ENCODE measurements around the gene PRDX5. TPM values are rescaled to one million over a fixed set of nuclear protein-coding genes. Genes with fewer than 3 reads are reported as not detected.

Gene PRDX5
- total RNA-seq, 1 experiment from 2014 or later: 228 TPM

- Histone ChIP-seq H4K91ac (ENCODE audit: insufficient read length, low read depth, low read length) (no peak overlapping the region), H2BK120ac (ENCODE audit: low read depth, low read length, poor library complexity, severe bottlenecking) (no peak overlapping the region), H3K27ac (ENCODE audit: insufficient read length, low read depth, low read length) (no peak overlapping the region), H4K5ac (ENCODE audit: insufficient read length, low read depth, low read length) (no peak overlapping the region), H2BK12ac (ENCODE audit: insufficient read length, low read depth, low read length) (no peak overlapping the region), H3K27me3 (ENCODE audit: insufficient read depth, low read length) (no peaks in the 10 kb centered on the region), H3K9me3 (ENCODE audit: control insufficient read depth, low read depth, low read length) (no peaks in the 10 kb centered on the region), H2BK20ac (ENCODE audit: low read depth, low read length, poor library complexity, severe bottlenecking) (no peak overlapping the region), H2AK5ac (ENCODE audit: insufficient read length, low read length) (no peak overlapping the region), H3T11ph (ENCODE audit: low read length) (no peak overlapping the region), H4K8ac (replicated peaks; ENCODE audit: insufficient read length, low read depth, low read length) (no peak overlapping the region), H2BK5ac (ENCODE audit: insufficient read length, low read length) (no peak overlapping the region), H3K56ac (ENCODE audit: insufficient read length, low read depth, low read length) (no peak overlapping the region), H3K4me2 (ENCODE audit: insufficient read depth, insufficient read length, low read length) (peak overlapping the region; percentile 65), H2AFZ (ENCODE audit: low read length) (no peak overlapping the region), H3K9ac (ENCODE audit: extremely low read depth, insufficient read length, low read length) (no peak overlapping the region), H3K14ac (ENCODE audit: insufficient read depth, low read length) (peak overlapping the region; percentile 10; the same call in 1 of the 2 replicates), H3K4ac (ENCODE audit: low read depth, low read length) (no peak overlapping the region), H3K18ac (ENCODE audit: insufficient read length, low read depth, low read length) (no peak overlapping the region), H3K4me1 (ENCODE audit: insufficient read depth, low read length) (no peaks in the 10 kb centered on the region), H3K79me2 (ENCODE audit: insufficient read depth, low read length) (no peaks in the 10 kb centered on the region), H4K20me1 (ENCODE audit: control insufficient read depth, insufficient read depth, insufficient read length) (peaks cover 2% of the 10 kb centered on the region), H2BK15ac (ENCODE audit: low read depth, low read length) (no peak overlapping the region), H3K79me1 (ENCODE audit: insufficient read depth, low read depth, low read length, poor library complexity, severe bottlenecking) (no peaks in the 10 kb centered on the region), H3K23ac (ENCODE audit: insufficient read length, low read depth, low read length) (no peak overlapping the region), H3K23me2 (ENCODE audit: insufficient read length, low read depth, low read length, poor library complexity, severe bottlenecking) (peaks cover 3% of the 10 kb centered on the region)
- H3K27ac Mint-ChIP-seq: peak overlapping the region; percentile 59 to 96 (median 59); a peak in 5 of 7 replicates
- H3K36me3 Mint-ChIP-seq (ENCODE audit: insufficient read depth in 1 of 3, low read depth in 3 of 3): peaks cover 25 to 44% (median 43%) of the 10 kb centered on the region in 3 experiments; a peak in 6 of 7 replicates
- H3K9me3 Mint-ChIP-seq: no peaks in the 10 kb centered on the region
- H3K4me1 Mint-ChIP-seq: peaks cover 20 to 27% of the 10 kb centered on the region in 2 experiments
- H3K27me3 Mint-ChIP-seq (ENCODE audit: low read depth): no peaks in the 10 kb centered on the region
- DNase-seq: no peak
- TF ChIP-seq, protein P1, sequence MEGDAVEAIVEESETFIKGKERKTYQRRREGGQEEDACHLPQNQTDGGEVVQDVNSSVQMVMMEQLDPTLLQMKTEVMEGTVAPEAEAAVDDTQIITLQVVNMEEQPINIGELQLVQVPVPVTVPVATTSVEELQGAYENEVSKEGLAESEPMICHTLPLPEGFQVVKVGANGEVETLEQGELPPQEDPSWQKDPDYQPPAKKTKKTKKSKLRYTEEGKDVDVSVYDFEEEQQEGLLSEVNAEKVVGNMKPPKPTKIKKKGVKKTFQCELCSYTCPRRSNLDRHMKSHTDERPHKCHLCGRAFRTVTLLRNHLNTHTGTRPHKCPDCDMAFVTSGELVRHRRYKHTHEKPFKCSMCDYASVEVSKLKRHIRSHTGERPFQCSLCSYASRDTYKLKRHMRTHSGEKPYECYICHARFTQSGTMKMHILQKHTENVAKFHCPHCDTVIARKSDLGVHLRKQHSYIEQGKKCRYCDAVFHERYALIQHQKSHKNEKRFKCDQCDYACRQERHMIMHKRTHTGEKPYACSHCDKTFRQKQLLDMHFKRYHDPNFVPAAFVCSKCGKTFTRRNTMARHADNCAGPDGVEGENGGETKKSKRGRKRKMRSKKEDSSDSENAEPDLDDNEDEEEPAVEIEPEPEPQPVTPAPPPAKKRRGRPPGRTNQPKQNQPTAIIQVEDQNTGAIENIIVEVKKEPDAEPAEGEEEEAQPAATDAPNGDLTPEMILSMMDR (conservative IDR thresholded peaks at IDR 0.05): no peak
- H3K4me3 Mint-ChIP-seq: peak overlapping the region; percentile 90 to 93
- no CpG with 5 or more reads among the region's 19 CpGs for WGBS (ENCODE audit: extremely low coverage, insufficient read length, low lambda C conversion rate)
Measured at GRCh38 chr11:64318766-64319761, 1.1 kb downstream of the PRDX5 start.
